Smooth muscle cell (in vitro differentiated cells): Measurements from ENCODE around the gene KRT72. TPM values are rescaled to one million over a fixed set of nuclear protein-coding genes. Genes with fewer than 3 reads are reported as not detected.

ENCODE experiments used
- DNase-seq: peaks from one replicate; lab custom pipeline; 2025; ENCODE audit not compliant: unreplicated experiment; lab: John Stamatoyannopoulos, UW
- H2AFZ ChIP-seq: fragments of 200-600 bp; sonication (generic); 2 replicates; pipeline ENCODE4 v1.6.0; 2016; ENCODE audit warnings: antibody characterized with exemption, low read depth, mild to moderate bottlenecking
- H3F3A ChIP-seq: fragments of 200-600 bp; sonication (generic); 2 replicates; pipeline ENCODE4 v1.6.0; 2017; ENCODE audit warnings: antibody characterized with exemption, low read depth
- H3K27ac ChIP-seq: fragments of 200-600 bp; sonication (generic); 2 replicates; pipeline ENCODE4 v1.5.1; 2016; ENCODE audit warnings: low read depth, mild to moderate bottlenecking
- H3K27me3 ChIP-seq: fragments of 200-600 bp; sonication (generic); 2 replicates; pipeline ENCODE4 v1.6.1; 2016; ENCODE audit warnings: low read depth, mild to moderate bottlenecking
- H3K36me3 ChIP-seq: fragments of 200-600 bp; sonication (generic); 2 replicates; pipeline ENCODE4 v1.5.1; 2016; ENCODE audit warnings: low read depth
- H3K4me1 ChIP-seq: fragments of 200-600 bp; sonication (generic); 2 replicates; pipeline ENCODE4 v1.5.1; 2016; ENCODE audit warnings: low read depth
- H3K4me2 ChIP-seq: fragments of 200-600 bp; sonication (generic); 2 replicates; pipeline ENCODE4 v1.6.0; 2016; ENCODE audit warnings: mild to moderate bottlenecking
- H3K4me3 ChIP-seq: fragments of 200-600 bp; sonication (generic); 2 replicates; pipeline ENCODE4 v1.5.1; 2016; ENCODE audit warnings: mild to moderate bottlenecking
- H3K79me2 ChIP-seq: fragments of 200-600 bp; sonication (generic); 2 replicates; pipeline ENCODE4 v1.6.0; 2016; ENCODE audit warnings: low read depth, mild to moderate bottlenecking
- H3K9ac ChIP-seq: fragments of 200-600 bp; sonication (generic); 2 replicates; pipeline ENCODE4 v1.6.0; 2016; ENCODE audit warnings: low read depth
- H3K9me3 ChIP-seq: fragments of 200-600 bp; sonication (generic); replicated peaks from 2 replicates; pipeline ENCODE4 v1.5.1; 2016; ENCODE audit warnings: low read depth
- H4K20me1 ChIP-seq: fragments of 200-600 bp; sonication (generic); 2 replicates; pipeline ENCODE4 v1.6.0; 2016; ENCODE audit warnings: low read depth
- WGBS: methylation state at CpG from one replicate; pipeline ENCODE4 v1.1.7; 2016; ENCODE audit warnings: low lambda C conversion rate; 5-methylcytosine and 5-hydroxymethylcytosine counted together
- polyA plus RNA-seq: library from polyadenylated mRNA; unstranded; fragments of >200 nt; fragmentation: Nextera tagmentation; extraction: Ambion mirVana; gene quantifications from 2 replicates; pipeline ENCODE4 v1.2.1, GENCODE V29; 2016
- total RNA-seq: library from RNA; depleted of rRNA; stranded (reverse); fragments of >200 nt; gene quantifications from 2 replicates; pipeline ENCODE4 v1.2.3, GENCODE V29; 2014
- TF ChIP-seq, protein P1 (sequence below): fragments of 200-600 bp; sonication (generic); IDR thresholded peaks from 2 replicates; pipeline ENCODE4 v1.5.1; 2017; ENCODE audit warnings: borderline replicate concordance, mild to moderate bottlenecking, antibody characterized with exemption; ENCODE audit not compliant: insufficient read depth, poor library complexity, severe bottlenecking

KRT72 gene
- total and polyA plus RNA-seq, 2 experiments from 2014 or later: not detected

DNA sequence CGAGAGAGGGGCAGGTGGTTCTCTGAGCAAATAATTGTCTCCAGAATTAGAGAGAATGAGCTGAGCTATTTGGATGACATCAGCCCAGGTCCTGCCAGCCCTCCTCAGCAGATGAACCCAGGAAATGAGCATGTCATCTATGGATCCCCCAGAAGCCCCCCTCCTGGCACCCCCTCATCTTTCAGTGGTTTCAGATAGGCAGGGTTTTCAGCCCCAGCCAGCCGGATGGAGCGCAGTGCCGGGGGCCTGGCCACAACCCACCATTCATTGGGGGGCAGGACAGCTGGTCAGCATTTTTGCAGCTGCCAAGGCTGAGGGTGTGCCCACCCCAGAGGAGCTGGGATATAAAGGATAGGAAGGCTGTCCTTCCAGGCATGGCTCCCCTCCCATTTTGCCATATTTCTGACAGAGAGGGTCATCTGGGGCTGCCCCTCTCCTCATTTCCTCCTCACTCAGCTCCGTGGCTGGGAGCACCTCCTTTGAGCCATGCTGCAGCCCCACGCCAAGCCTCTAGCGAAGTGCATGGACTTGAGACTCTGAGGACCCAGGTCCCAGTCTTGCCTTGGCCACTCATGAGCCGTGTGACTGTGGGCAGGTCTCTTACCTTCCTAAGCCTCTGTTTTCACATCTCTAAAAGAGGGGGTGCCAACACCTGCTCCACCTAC lies 42.4 kb downstream of the KRT72 start:
- no peak overlapping the region for H3K9ac ChIP-seq
- H3K4me3 ChIP-seq: no peak overlapping the region
- H3K4me2 ChIP-seq: no peak overlapping the region
- H4K20me1 ChIP-seq: no peaks in the 10 kb centered on the region
- TF ChIP-seq, protein P1, sequence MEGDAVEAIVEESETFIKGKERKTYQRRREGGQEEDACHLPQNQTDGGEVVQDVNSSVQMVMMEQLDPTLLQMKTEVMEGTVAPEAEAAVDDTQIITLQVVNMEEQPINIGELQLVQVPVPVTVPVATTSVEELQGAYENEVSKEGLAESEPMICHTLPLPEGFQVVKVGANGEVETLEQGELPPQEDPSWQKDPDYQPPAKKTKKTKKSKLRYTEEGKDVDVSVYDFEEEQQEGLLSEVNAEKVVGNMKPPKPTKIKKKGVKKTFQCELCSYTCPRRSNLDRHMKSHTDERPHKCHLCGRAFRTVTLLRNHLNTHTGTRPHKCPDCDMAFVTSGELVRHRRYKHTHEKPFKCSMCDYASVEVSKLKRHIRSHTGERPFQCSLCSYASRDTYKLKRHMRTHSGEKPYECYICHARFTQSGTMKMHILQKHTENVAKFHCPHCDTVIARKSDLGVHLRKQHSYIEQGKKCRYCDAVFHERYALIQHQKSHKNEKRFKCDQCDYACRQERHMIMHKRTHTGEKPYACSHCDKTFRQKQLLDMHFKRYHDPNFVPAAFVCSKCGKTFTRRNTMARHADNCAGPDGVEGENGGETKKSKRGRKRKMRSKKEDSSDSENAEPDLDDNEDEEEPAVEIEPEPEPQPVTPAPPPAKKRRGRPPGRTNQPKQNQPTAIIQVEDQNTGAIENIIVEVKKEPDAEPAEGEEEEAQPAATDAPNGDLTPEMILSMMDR: no peak
- H3K27ac ChIP-seq: no peak overlapping the region
- H3K36me3 ChIP-seq: no peaks in the 10 kb centered on the region
- WGBS: 91% methylated on average over 8 of the region's 8 CpGs
- H3K4me1 ChIP-seq: no peaks in the 10 kb centered on the region
- H3K9me3 ChIP-seq: no peaks in the 10 kb centered on the region
- no peak for DNase-seq
- H2AFZ ChIP-seq: no peak overlapping the region
- peaks cover 30% of the 10 kb centered on the region for H3K27me3 ChIP-seq
- no peaks in the 10 kb centered on the region for H3K79me2 ChIP-seq
- H3F3A ChIP-seq: no peaks in the 10 kb centered on the region

- peaks cover 28% of the 10 kb centered on the region for H3K27me3 ChIP-seq
- DNase-seq: no peak
- H3F3A ChIP-seq: no peaks in the 10 kb centered on the region
- no peaks in the 10 kb centered on the region for H3K4me1 ChIP-seq
- H3K79me2 ChIP-seq: no peaks in the 10 kb centered on the region
- H3K36me3 ChIP-seq: no peaks in the 10 kb centered on the region
- no peak overlapping the region for H3K9ac ChIP-seq
- no peak overlapping the region for H3K4me2 ChIP-seq
- no peak overlapping the region for H3K27ac ChIP-seq
- WGBS: 80% methylated on average over 2 of the region's 2 CpGs
- H3K4me3 ChIP-seq: no peak overlapping the region
- H3K9me3 ChIP-seq: no peaks in the 10 kb centered on the region
- no peaks in the 10 kb centered on the region for H4K20me1 ChIP-seq
- TF ChIP-seq, protein P1: no peak
- H2AFZ ChIP-seq: no peak overlapping the region
Observed at GRCh38 chr12:52557476-52557875, 43.8 kb downstream of the KRT72 start.

DNA sequence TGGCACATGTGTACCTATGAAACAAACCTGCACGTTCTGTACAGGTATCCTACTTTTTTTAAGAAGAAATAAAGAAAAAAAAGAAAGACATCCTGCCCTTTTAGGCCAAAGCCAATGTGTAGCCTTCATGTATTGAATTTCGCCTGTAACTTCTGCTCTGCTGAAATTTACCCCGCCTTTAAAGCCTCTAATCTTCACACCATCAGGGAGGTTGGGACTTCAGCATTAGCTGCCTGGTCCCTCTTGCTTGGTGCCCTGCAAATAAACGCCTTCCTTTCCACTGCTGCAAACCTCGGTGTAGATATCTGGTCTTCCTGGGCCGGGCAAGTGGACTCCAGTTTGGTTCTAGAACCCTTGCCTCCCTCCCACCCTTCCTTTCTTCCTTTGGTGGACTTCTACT lies 45.7 kb downstream of the KRT72 start:
- Histone ChIP-seq H3K9ac (no peak overlapping the region), H3F3A (no peaks in the 10 kb centered on the region), H3K36me3 (no peaks in the 10 kb centered on the region), H3K4me2 (no peak overlapping the region), H3K4me3 (no peak overlapping the region), H3K79me2 (no peaks in the 10 kb centered on the region), H4K20me1 (no peaks in the 10 kb centered on the region), H3K9me3 (no peaks in the 10 kb centered on the region), H3K27ac (no peak overlapping the region), H3K4me1 (no peaks in the 10 kb centered on the region), H3K27me3 (peaks cover 15% of the 10 kb centered on the region), H2AFZ (no peak overlapping the region)
- TF ChIP-seq, protein P1: no peak
- DNase-seq: no peak
- WGBS: 67% methylated on average over 6 of the region's 6 CpGs

DNA sequence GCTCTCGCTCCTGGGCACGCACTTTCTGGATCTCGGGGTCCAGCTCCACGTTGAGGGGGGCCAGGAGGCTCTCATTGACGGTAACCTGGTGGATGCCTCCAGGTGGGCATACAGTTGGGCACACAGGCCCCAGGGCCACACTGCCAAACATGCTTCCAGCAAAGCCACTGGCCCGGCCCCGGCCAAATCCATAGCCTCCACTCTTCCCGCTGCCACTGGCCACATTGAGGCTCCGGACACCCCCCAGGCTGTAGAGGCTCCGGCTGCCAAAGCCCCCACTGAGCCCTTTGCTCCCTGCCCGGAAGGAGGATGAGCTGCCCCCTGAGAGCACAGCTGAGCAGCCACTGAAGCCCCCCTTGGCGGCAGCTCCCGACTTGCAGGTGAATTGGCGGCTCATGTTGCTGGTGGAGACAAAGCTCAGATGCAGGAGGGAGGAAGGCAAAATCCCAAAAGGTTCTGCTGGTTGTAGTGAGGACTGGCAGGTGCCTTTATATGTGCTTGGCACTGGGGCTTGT lies 48.5 kb downstream of the KRT72 start, which contains the start of gene KRT71:
Gene KRT71 (minus strand): TSS at position 465 of the 515 bp plus-strand sequence. CDS start 68 bp downstream, at position 397.
- WGBS: 96% methylated on average over 14 of the region's 14 CpGs
- Histone ChIP-seq H3K79me2 (no peaks in the 10 kb centered on the region), H3K4me2 (no peak within 1 kb of the TSS), H4K20me1 (no peaks in the 10 kb centered on the region), H3K4me1 (no peaks in the 10 kb centered on the region), H3K36me3 (no peaks in the 10 kb centered on the region), H3K27ac (no peak within 1 kb of the TSS), H3K9me3 (no peaks in the 10 kb centered on the region), H3F3A (no peaks in the 10 kb centered on the region), H3K4me3 (no peak within 1 kb of the TSS), H2AFZ (no peak within 1 kb of the TSS), H3K9ac (no peak within 1 kb of the TSS), H3K27me3 (peaks cover 9% of the 10 kb centered on the region)
- TF ChIP-seq, protein P1: no peak
- DNase-seq: no peak
